Panc1 (cell line): Measurements from ENCODE around the gene PPP1R9B.

Experiments
- POLR2AphosphoS5 ChIP-seq: IDR thresholded peaks from 2 replicates; pipeline ENCODE4 v1.6.1; 2012; ENCODE audit warnings: mild to moderate bottlenecking, low read depth, low read length, moderate library complexity
- SIN3A ChIP-seq: IDR thresholded peaks from 2 replicates; pipeline ENCODE4 v1.6.1; 2012; ENCODE audit warnings: low read depth, mild to moderate bottlenecking, low read length, moderate library complexity, borderline replicate concordance; ENCODE audit not compliant: insufficient read depth
- TCF7L2 ChIP-seq: IDR thresholded peaks from 2 replicates; pipeline ENCODE4 v1.6.1; 2011; ENCODE audit warnings: mild to moderate bottlenecking, low read depth, low read length, inconsistent platforms
- TF ChIP-seq, protein P1 (sequence below): fragments of 450-650 bp; IDR thresholded peaks from 2 replicates; pipeline ENCODE4 v1.5.1; 2017; ENCODE audit warnings: mild to moderate bottlenecking

DNA sequence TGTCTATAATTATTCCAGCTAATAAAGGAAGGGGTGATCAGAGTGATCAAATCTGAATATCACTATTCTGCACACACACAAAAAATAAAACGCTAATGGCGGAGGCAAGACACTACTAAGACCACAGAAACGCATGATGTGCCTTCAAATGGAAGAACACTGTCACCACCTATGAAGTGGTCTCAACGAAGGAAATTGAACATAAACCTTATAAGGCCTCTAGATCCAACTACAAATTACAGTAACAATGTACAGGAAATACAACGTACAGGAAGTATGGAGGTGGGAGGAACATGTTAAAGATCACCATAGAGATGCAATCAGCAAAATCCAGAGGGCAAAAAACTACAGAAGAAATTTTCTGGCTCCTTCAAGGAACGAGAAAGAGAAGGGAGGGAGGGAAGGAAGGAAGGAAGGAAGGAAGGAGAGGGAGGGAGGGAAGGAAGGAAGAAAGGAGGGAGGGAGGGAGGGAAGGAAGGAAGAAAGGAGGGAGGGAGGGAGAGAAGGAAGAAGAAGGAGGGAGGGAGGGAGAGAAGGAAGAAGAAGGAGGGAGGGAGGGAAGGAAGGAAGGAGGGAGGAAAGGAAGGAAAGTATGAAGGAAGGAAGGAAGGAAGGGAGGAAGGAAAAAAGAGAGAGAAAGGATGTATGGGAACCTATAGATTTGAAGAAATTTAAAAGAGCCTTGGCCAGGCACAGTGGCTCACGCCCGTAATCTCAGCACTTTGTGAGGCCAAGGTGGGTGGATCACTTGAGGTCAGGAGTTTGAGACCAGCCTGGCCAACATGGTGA lies 12.2 kb upstream of the PPP1R9B start:
- TF ChIP-seq, protein P1, sequence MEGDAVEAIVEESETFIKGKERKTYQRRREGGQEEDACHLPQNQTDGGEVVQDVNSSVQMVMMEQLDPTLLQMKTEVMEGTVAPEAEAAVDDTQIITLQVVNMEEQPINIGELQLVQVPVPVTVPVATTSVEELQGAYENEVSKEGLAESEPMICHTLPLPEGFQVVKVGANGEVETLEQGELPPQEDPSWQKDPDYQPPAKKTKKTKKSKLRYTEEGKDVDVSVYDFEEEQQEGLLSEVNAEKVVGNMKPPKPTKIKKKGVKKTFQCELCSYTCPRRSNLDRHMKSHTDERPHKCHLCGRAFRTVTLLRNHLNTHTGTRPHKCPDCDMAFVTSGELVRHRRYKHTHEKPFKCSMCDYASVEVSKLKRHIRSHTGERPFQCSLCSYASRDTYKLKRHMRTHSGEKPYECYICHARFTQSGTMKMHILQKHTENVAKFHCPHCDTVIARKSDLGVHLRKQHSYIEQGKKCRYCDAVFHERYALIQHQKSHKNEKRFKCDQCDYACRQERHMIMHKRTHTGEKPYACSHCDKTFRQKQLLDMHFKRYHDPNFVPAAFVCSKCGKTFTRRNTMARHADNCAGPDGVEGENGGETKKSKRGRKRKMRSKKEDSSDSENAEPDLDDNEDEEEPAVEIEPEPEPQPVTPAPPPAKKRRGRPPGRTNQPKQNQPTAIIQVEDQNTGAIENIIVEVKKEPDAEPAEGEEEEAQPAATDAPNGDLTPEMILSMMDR: no peak
- TF ChIP-seq POLR2AphosphoS5 (no peak), TCF7L2 (no peak), SIN3A (no peak)
